ENCODE results near the gene LSR.
"Not testable (repeated sequence)": the region's sequence is repeated elsewhere in the genome, so short reads cannot be mapped to it uniquely, and the experiment has no call there.

The LSR gene

DNA sequence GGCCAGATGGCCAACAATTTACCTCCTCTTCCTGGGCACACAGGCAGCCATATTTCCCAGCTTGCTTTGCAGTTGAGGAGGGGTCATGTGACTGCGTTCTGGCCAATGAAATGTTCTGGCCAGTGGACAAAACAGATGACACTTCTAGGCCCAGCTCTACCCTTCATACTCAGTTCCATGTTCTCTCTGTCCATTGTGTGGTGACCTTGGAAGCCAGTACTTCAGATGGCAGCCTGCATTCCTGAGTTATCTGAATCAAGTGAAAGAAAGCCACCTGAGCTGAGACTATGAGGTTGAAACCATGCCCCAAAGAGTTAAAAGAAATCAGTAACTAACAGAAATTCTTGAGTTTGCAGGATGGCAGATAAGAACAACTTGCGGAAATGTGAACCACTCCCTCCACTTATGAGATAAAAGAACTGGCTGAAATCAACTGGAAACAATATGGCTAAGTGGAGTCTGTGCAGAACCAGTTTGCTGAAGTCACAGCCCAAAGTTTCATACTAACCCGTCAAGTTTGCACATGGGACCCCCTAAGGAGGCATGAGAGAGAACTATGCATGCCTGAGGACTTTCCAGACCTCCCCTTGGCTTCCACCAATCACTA is 28.4 kb upstream of the LSR start:
- ChIA-PET CTCF (interaction anchor here (1.3 kb wide), 2 partner anchors 15 to 36 kb away, joined by 3 read pairs; no protein-coding TSS in a partner anchor), POLR2A (no interaction called here)
- Histone ChIP-seq H3K36me3 (ENCODE audit: control insufficient read depth in 4 of 4, insufficient read depth in 4 of 4, low read length in 3 of 4) (no peaks in the 10 kb centered on the region), H3K4me1 (ENCODE audit: control extremely low read depth in 1 of 4, control insufficient read depth in 4 of 4, insufficient read depth in 4 of 4, low read length in 3 of 4) (peaks cover 1 to 49% (median 28%) of the 10 kb centered on the region in 4 experiments), H3K27ac (ENCODE audit: insufficient read depth in 1 of 2, low read depth in 1 of 2, low read length in 2 of 2, poor library complexity in 1 of 2, severe bottlenecking in 2 of 2) (peak overlapping the region in 1 of 2 experiments; percentile 10), H3K4me3 (ENCODE audit: control insufficient read depth in 1 of 7, extremely low read depth in 1 of 7, insufficient read depth in 4 of 7, low read depth in 2 of 7, low read length in 6 of 7) (peak overlapping the region in 1 of 7 experiments; percentile 4), H3K9me3 (ENCODE audit: control extremely low read depth in 1 of 5, control insufficient read depth in 4 of 5, insufficient read depth in 2 of 5, low read depth in 1 of 5, low read length in 4 of 5) (peaks cover 0 to 14% (median 0%) of the 10 kb centered on the region in 5 experiments), H3K27me3 (replicated peaks in 2 of 5; ENCODE audit: control insufficient read depth in 4 of 5, insufficient read depth in 5 of 5, low read length in 4 of 5) (no peaks in the 10 kb centered on the region)
- peak; percentile 72 to 91 (median 80) for DNase-seq
- WGBS (ENCODE audit: insufficient coverage): 33% methylated on average over 3 of the region's 3 CpGs

- DNase-seq; POLR2A ChIA-PET; H3K36me3 ChIP-seq (ENCODE audit: control insufficient read depth in 4 of 4, insufficient read depth in 4 of 4, low read length in 3 of 4); H3K27me3 ChIP-seq (replicated peaks in 2 of 5; ENCODE audit: control insufficient read depth in 4 of 5, insufficient read depth in 5 of 5, low read length in 4 of 5): not testable (repeated sequence)
- Histone ChIP-seq H3K9me3 (ENCODE audit: control extremely low read depth in 1 of 5, control insufficient read depth in 4 of 5, insufficient read depth in 2 of 5, low read depth in 1 of 5, low read length in 4 of 5) (peaks cover 0 to 14% (median 0%) of the 10 kb centered on the region in 5 experiments), H3K4me1 (ENCODE audit: control extremely low read depth in 1 of 4, control insufficient read depth in 4 of 4, insufficient read depth in 4 of 4, low read length in 3 of 4) (peaks cover 5 to 45% (median 28%) of the 10 kb centered on the region in 4 experiments), H3K27ac (ENCODE audit: insufficient read depth in 1 of 2, low read depth in 1 of 2, low read length in 2 of 2, poor library complexity in 1 of 2, severe bottlenecking in 2 of 2) (peak overlapping the region in 1 of 2 experiments; percentile 10), H3K4me3 (ENCODE audit: control insufficient read depth in 1 of 7, extremely low read depth in 1 of 7, insufficient read depth in 4 of 7, low read depth in 2 of 7, low read length in 6 of 7) (peak overlapping the region in 1 of 7 experiments; percentile 4)
- CTCF ChIA-PET: interaction anchor here (1.3 kb wide), 1 partner anchor 15 kb away, joined by 3 read pairs; no protein-coding TSS in a partner anchor
- WGBS (ENCODE audit: insufficient coverage): 100% methylated on average over 2 of the region's 4 CpGs
These were observed 27.7 kb upstream of the LSR start for GRCh38 chr19:35220973-35221590.

GRCh38 chr19:35222373-35223015 is 26.3 kb upstream of the LSR start:
- Histone ChIP-seq H3K4me3 (ENCODE audit: control insufficient read depth in 1 of 7, extremely low read depth in 1 of 7, insufficient read depth in 4 of 7, low read depth in 2 of 7, low read length in 6 of 7) (no peak overlapping the region), H3K36me3 (ENCODE audit: control insufficient read depth in 4 of 4, insufficient read depth in 4 of 4, low read length in 3 of 4) (no peaks in the 10 kb centered on the region), H3K27me3 (replicated peaks in 2 of 5; ENCODE audit: control insufficient read depth in 4 of 5, insufficient read depth in 5 of 5, low read length in 4 of 5) (no peaks in the 10 kb centered on the region), H3K4me1 (ENCODE audit: control extremely low read depth in 1 of 4, control insufficient read depth in 4 of 4, insufficient read depth in 4 of 4, low read length in 3 of 4) (peaks cover 5 to 32% (median 23%) of the 10 kb centered on the region in 4 experiments), H3K9me3 (ENCODE audit: control extremely low read depth in 1 of 5, control insufficient read depth in 4 of 5, insufficient read depth in 2 of 5, low read depth in 1 of 5, low read length in 4 of 5) (peaks cover 0 to 14% (median 0%) of the 10 kb centered on the region in 5 experiments), H3K27ac (ENCODE audit: insufficient read depth in 1 of 2, low read depth in 1 of 2, low read length in 2 of 2, poor library complexity in 1 of 2, severe bottlenecking in 2 of 2) (no peak overlapping the region)
- WGBS (ENCODE audit: insufficient coverage): 95% methylated on average over 7 of the region's 7 CpGs
- ChIA-PET POLR2A (no interaction called here), CTCF (interaction anchor here (1.4 to 1.8 kb wide), 3 partner anchors 8 to 11 kb away, joined by 3 to 4 read pairs (median 4); no protein-coding TSS in a partner anchor)
- no peak for DNase-seq

DNA sequence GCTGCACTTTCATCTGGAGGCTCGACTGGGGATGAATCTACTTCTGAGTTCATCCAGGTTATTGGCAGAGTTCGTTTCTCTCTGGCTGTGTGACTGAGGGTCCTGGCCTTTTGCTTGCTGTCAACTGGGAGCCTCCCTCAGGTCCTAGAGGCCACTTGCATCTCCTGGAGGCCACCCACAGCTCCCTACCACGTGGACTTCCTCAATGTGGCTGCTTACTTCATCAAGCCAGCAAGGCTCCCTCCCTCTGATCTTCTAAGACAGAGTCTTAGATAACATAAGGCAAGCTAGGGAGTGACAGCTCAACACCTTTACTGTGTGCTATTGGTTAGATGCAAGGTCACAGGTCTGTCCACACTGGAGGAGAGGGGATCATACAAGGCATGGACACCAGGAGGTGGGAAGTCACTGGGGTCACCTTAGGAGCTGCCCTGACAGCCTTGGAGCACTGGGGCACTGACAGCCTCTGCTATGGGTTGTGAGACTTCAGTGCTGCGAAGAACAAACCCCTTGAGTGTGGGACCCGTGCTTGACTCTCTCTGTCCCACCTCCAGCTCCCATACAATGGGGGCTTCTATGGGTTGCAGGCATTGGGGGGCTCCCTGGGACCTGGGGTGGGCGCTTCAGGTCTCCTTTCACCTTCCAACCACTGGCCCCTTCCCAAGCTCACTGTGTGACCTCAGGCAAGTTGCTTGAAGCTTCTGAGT is 25.6 kb upstream of the LSR start:
- CTCF ChIA-PET: interaction anchor here (1.0 to 1.8 kb wide), 4 partner anchors 9 to 75 kb away, joined by 3 to 4 read pairs (median 4); no protein-coding TSS in a partner anchor
- 71% methylated on average over 6 of the region's 6 CpGs for WGBS (ENCODE audit: insufficient coverage)

DNA sequence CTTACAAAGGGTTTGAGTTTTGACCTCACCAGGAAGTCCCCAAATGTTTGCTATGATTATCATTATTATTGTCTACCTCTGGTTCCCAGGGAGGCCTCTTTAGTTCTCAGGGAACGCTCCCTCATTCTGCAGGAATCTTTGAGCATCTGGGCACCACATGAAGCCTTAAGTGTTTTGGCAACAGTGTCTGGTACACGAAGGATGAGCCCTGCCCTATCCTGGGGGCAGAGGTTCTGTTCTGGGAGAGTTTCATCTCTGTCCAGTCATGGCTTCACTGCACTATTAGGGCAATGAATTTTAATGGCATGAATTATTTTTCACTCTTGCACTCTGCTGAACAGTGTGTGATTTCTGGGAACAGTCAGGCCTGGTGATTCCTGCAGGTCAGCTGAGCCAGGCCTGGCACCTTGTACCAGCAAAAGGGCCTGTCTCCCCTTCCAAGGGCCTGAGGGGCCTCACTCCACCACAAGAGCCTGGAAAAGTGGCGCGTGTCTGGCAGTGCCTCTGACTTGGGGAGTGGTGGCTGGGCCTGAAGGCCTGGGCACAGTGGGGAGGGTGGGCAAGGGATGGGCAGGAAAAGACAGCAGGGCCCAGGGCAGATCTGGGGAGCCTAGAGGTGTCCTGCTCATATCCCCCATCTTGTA is 24.8 kb upstream of the LSR start:
- CTCF ChIA-PET: interaction anchor here (1.0 to 1.8 kb wide), 3 partner anchors 10 to 76 kb away, joined by 3 to 4 read pairs (median 3); no protein-coding TSS in a partner anchor
- H3K9me3 ChIP-seq (ENCODE audit: control extremely low read depth in 1 of 5, control insufficient read depth in 4 of 5, insufficient read depth in 2 of 5, low read depth in 1 of 5, low read length in 4 of 5): peaks cover 0 to 11% (median 0%) of the 10 kb centered on the region in 5 experiments
- no peak overlapping the region for H3K4me3 ChIP-seq (ENCODE audit: control insufficient read depth in 1 of 7, extremely low read depth in 1 of 7, insufficient read depth in 4 of 7, low read depth in 2 of 7, low read length in 6 of 7)
- peaks cover 5 to 29% (median 21%) of the 10 kb centered on the region in 4 experiments for H3K4me1 ChIP-seq (ENCODE audit: control extremely low read depth in 1 of 4, control insufficient read depth in 4 of 4, insufficient read depth in 4 of 4, low read length in 3 of 4)
- H3K36me3 ChIP-seq (ENCODE audit: control insufficient read depth in 4 of 4, insufficient read depth in 4 of 4, low read length in 3 of 4): no peaks in the 10 kb centered on the region
- H3K27me3 ChIP-seq (replicated peaks in 2 of 5; ENCODE audit: control insufficient read depth in 4 of 5, insufficient read depth in 5 of 5, low read length in 4 of 5): no peaks in the 10 kb centered on the region
- POLR2A ChIA-PET: no interaction called here
- 100% methylated on average over 3 of the region's 4 CpGs for WGBS (ENCODE audit: insufficient coverage)
- no peak for DNase-seq
- H3K27ac ChIP-seq (ENCODE audit: insufficient read depth in 1 of 2, low read depth in 1 of 2, low read length in 2 of 2, poor library complexity in 1 of 2, severe bottlenecking in 2 of 2): no peak overlapping the region

More for the DNA sequence above, 25.6 kb upstream of the LSR start:
- Histone ChIP-seq H3K36me3 (ENCODE audit: control insufficient read depth in 4 of 4, insufficient read depth in 4 of 4, low read length in 3 of 4) (no peaks in the 10 kb centered on the region), H3K27ac (ENCODE audit: insufficient read depth in 1 of 2, low read depth in 1 of 2, low read length in 2 of 2, poor library complexity in 1 of 2, severe bottlenecking in 2 of 2) (no peak overlapping the region), H3K27me3 (replicated peaks in 2 of 5; ENCODE audit: control insufficient read depth in 4 of 5, insufficient read depth in 5 of 5, low read length in 4 of 5) (no peaks in the 10 kb centered on the region), H3K4me3 (ENCODE audit: control insufficient read depth in 1 of 7, extremely low read depth in 1 of 7, insufficient read depth in 4 of 7, low read depth in 2 of 7, low read length in 6 of 7) (no peak overlapping the region), H3K9me3 (ENCODE audit: control extremely low read depth in 1 of 5, control insufficient read depth in 4 of 5, insufficient read depth in 2 of 5, low read depth in 1 of 5, low read length in 4 of 5) (peaks cover 0 to 12% (median 0%) of the 10 kb centered on the region in 5 experiments), H3K4me1 (ENCODE audit: control extremely low read depth in 1 of 4, control insufficient read depth in 4 of 4, insufficient read depth in 4 of 4, low read length in 3 of 4) (peaks cover 5 to 29% (median 21%) of the 10 kb centered on the region in 4 experiments)
- no peak for DNase-seq
- POLR2A ChIA-PET: no interaction called here

- CTCF ChIA-PET: interaction anchor here (1.6 kb wide), 1 partner anchor 11 kb away, joined by 3 read pairs; no protein-coding TSS in a partner anchor
- peaks cover 5 to 29% (median 21%) of the 10 kb centered on the region in 4 experiments for H3K4me1 ChIP-seq (ENCODE audit: control extremely low read depth in 1 of 4, control insufficient read depth in 4 of 4, insufficient read depth in 4 of 4, low read length in 3 of 4)
- POLR2A ChIA-PET: no interaction called here
- H3K9me3 ChIP-seq (ENCODE audit: control extremely low read depth in 1 of 5, control insufficient read depth in 4 of 5, insufficient read depth in 2 of 5, low read depth in 1 of 5, low read length in 4 of 5): peaks cover 0 to 6% (median 0%) of the 10 kb centered on the region in 5 experiments
- WGBS (ENCODE audit: insufficient coverage): 90% methylated on average over 29 of the region's 41 CpGs
- peak overlapping the region in 1 of 7 experiments; percentile 26 for H3K4me3 ChIP-seq (ENCODE audit: control insufficient read depth in 1 of 7, extremely low read depth in 1 of 7, insufficient read depth in 4 of 7, low read depth in 2 of 7, low read length in 6 of 7)
- no peak overlapping the region for H3K27ac ChIP-seq (ENCODE audit: insufficient read depth in 1 of 2, low read depth in 1 of 2, low read length in 2 of 2, poor library complexity in 1 of 2, severe bottlenecking in 2 of 2)
- H3K27me3 ChIP-seq (replicated peaks in 2 of 5; ENCODE audit: control insufficient read depth in 4 of 5, insufficient read depth in 5 of 5, low read length in 4 of 5): no peaks in the 10 kb centered on the region
- no peaks in the 10 kb centered on the region for H3K36me3 ChIP-seq (ENCODE audit: control insufficient read depth in 4 of 4, insufficient read depth in 4 of 4, low read length in 3 of 4)
- peak in 1 of 3 donors; percentile 53 for DNase-seq
These were observed 23.9 kb upstream of the LSR start for GRCh38 chr19:35224681-35225571.
